NCI-H2081 (cell line): ENCODE measurements around the gene HMBS.

Source experiments
- DNase-seq, 2 experiments: peaks; one replicate each; lab custom pipeline; 2025; lab: John Stamatoyannopoulos, UW

The HMBS gene

DNA sequence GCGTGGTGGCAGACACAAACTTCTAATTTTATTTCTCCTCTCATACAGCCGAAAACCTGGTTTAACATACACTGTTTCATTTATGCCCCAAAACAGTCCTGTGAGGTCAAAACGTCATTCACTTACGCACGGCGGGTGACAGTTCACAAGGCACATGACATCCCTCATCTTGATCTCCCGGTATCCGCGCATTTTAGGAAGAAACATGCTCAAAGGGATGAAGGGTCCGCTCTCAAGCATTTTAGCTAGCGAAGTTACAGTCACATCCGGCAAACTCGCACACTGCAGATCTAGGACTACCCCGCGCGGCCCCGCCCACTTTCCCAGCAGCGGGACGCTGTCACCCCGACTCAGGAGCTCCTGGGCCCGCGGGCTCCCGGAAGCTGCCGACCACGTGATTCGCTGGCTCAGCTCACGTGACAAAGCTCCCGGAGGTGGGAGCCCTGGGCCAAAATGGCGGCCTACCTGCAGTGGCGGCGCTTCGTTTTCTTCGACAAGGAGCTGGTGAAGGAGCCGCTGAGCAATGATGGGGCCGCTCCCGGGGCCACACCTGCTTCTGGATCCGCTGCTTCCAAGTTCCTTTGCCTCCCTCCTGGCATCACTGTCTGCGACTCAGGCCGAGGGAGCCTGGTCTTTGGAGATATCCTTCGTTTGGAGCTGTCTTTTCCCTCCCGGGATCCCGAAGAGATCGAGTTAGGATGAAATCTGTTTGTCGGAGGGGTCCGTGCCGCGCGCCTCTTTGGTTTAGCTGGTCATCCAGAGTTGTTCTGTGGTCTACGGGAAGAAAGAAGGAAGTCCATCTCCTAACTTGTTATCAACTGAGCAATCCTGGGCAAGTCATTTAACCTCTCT, 17.1 kb upstream of the HMBS start, which contains the start of gene VPS11:
Gene VPS11, plus strand, starts transcription at position 448 of the 852 bp plus-strand sequence. Its CDS starts 6 bp downstream, at position 454.
- peak; percentile 91 to 94 for DNase-seq

DNA sequence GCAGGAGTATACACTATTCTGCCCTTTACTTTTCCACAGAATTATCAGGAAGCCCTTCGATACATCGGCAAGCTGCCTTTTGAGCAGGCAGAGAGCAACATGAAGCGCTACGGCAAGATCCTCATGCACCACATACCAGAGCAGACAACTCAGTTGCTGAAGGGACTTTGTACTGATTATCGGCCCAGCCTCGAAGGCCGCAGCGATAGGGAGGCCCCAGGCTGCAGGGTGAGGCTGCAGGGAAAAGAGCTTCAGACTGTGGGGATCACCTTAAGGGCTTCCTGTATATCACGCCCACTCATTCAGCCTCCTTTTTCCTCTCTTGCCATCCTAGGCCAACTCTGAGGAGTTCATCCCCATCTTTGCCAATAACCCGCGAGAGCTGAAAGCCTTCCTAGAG, 6.8 kb upstream of the HMBS start:
- no peak for DNase-seq

DNA sequence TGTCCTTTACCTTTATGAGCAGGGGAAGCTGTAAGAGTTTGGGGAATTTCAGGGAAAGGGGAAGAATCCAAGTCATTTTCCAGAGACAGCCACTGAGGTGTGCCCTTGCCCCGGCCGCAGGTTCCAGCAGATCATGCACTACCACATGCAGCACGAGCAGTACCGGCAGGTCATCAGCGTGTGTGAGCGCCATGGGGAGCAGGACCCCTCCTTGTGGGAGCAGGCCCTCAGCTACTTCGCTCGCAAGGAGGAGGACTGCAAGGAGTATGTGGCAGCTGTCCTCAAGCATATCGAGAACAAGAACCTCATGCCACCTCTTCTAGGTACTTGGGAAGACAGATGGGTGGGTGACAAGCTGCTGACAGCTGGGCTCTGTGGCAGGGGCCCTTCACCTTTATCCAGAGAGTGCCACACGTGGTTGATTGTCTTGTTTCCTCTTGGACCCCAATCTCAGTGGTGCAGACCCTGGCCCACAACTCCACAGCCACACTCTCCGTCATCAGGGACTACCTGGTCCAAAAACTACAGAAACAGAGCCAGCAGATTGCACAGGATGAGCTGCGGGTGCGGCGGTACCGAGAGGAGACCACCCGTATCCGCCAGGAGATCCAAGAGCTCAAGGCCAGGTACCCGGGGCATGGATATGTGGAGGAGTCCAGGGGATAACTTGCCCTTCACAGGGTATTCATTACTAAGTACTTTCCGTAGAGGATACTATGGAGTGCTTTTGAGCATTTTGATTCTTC, 5.8 kb upstream of the HMBS start:
- no peak for DNase-seq

DNA sequence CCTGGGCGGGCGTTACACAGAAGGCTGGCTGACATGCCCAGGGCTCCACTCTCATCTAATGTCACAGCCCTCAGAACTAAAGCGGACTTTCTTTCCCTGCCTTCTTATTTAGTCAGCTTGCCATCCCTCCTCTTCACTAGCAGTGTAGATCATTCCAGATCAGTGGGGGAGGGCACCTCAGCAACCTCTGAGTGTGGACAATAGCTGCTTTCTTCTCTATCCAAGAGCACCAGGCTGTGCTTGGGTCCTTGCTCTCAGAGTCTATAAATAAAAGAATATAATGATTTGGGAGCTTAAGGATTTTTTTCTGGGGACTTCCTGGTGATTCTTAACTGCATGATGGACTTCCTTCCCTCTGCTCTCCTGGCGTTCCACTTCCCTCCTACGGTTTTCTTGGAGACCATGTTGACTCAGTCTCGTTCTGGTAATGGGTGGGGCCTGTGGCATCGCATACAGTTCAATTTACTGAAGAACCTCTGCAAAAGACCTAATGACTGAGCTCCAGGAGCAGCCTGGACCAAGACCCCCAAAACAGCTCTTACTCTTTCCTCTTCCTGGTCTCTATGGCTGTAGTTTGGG, 2.9 kb upstream of the HMBS start:
- no peak for DNase-seq

DNA sequence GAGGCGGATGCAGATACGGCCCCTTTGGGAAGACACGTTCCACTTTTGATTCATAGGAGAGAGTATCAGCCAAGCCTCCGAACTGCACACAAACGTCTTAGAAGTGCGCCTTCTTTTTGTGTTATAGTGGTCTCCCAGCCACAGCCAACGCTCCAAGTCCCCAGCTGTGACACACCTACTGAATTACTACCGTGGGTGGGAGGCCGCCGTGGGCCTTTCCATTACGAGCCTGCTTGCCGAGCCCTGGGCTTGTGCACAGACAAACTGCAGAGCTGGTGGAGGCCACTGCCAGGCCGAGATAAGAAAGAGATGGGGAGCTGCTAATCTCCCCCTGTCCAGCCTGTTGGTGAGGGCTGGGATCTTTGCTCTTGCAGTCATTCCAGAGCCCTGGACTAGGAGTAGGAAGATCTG, 761 bp downstream of the HMBS start:
- DNase-seq, result no peak

DNA sequence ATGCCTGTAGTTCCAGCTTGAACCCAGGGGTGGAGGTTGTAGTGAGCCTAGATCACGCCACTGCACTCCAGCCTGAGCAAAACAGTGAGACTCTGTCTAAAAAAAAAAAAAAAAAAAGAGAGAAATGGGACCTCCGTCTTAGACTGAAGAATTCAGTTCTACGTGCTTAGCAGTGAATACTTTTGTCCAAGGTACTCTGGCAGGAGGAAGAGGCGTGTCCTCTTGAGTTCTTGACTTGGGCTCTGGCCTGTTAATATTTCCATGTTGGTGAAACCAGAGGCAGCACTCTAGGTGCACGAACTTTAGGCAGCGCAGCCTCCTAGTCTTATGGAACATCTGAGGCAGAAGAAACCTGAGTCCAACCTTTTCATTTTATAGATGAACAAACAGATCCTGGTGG, 2.4 kb downstream of the HMBS start:
- no peak for DNase-seq

DNA sequence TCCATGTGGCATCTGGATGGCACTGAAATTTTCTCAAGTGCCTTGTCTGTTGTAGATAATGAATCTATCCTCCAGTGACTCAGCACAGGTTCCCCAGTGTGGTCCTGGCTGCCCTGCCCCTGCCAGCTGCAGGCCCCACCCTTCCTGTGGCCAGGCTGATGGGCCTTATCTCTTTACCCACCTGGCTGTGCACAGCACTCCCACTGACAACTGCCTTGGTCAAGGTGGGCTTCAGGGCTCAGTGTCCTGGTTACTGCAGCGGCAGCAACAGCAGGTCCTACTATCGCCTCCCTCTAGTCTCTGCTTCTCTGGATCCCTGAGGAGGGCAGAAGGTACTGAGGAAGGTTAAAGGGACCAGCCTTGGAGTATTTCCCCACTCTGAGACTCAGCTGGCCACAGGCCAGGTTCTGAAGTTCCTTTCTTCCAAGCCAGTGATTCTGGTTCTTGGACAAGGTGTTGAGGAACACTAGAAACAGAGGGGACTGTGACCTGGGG, 3.1 kb downstream of the HMBS start:
- DNase-seq, result no peak

DNA sequence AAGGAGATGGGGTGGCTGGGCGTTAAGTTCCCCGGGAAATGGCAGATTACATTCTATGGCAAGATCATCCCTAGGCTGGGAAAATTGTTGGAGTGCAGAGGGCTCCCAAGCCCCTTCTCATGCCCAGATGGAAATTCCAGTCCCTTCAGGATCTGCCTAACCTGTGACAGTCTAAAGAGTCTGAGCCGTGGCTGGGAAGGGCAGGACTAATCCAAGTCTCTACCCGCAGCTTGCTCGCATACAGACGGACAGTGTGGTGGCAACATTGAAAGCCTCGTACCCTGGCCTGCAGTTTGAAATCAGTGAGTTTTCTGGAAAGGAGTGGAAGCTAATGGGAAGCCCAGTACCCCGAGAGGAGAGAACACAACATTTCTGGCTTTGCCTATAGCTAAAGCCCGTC, 3.7 kb downstream of the HMBS start:
- DNase-seq, result no peak

DNA sequence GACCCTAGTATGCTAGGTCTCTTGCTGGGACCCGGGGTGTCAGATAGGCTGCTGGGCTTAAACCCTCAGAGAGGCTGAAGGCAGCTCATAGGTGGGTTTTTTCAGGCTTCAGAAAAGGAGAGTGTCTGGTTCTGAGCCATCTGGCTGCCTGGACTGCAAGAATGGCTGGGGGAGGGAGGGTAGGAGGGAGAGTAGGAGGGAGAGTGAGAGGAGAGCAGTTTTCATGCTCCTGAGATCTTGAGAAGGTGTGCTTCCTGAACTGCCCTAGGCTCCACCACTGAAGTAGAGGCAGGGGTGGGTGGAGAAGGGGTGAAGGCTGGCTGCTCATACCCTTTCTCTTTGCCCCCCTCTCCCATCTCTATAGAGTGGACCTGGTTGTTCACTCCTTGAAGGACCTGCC, 4.6 kb downstream of the HMBS start:
- no peak for DNase-seq

DNA sequence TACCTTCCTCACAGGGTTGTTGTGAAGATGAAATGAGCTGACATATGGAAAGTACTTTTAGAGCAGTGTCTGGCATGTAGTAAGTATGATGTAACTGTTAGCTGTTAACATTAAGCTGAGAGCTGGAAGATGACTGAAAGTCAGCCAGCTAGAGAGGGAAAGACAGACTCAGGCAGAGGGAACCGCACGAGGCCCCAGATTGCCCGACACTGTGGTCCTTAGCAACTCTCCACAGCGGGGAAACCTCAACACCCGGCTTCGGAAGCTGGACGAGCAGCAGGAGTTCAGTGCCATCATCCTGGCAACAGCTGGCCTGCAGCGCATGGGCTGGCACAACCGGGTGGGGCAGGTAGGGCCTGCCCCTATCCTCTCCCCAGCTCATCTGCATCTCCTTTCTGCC, 6.5 kb downstream of the HMBS start:
- no peak for DNase-seq

DNA sequence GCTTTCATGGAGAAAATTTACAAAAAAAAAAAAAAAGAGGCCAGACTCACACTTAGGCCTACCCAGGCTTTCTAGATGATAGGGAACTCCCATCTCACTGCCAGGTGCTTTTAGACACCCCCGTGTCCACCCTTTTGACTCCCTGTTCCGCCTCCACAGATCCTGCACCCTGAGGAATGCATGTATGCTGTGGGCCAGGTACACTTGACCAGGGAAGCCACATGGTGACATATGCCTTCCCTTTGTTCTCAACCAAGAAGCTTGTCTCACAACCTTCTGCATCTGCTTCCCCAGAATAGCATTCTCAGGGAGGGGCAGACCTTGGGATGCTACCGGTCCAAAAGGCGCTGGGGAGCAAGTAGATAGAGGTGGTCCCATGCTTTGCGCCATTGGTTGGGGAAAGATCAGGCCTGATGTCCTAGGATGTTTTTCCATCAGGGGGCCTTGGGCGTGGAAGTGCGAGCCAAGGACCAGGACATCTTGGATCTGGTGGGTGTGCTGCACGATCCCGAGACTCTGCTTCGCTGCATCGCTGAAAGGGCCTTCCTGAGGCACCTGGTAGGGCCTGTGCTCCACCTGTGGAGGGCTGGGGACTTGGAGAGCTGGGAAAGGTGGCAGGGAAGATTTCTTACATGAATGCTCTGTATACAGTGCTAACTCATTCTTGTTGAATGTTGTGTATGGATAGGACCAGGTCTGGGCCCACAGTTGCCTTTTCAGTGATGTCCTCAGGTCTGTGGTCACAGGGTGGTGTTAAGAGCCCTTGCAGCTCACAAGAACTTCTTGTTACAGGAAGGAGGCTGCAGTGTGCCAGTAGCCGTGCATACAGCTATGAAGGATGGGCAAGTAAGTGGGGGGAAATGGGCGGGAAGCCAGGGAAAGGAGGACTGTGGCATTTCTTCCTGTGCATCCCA, 7.5 kb downstream of the HMBS start:
- DNase-seq, result no peak

DNA sequence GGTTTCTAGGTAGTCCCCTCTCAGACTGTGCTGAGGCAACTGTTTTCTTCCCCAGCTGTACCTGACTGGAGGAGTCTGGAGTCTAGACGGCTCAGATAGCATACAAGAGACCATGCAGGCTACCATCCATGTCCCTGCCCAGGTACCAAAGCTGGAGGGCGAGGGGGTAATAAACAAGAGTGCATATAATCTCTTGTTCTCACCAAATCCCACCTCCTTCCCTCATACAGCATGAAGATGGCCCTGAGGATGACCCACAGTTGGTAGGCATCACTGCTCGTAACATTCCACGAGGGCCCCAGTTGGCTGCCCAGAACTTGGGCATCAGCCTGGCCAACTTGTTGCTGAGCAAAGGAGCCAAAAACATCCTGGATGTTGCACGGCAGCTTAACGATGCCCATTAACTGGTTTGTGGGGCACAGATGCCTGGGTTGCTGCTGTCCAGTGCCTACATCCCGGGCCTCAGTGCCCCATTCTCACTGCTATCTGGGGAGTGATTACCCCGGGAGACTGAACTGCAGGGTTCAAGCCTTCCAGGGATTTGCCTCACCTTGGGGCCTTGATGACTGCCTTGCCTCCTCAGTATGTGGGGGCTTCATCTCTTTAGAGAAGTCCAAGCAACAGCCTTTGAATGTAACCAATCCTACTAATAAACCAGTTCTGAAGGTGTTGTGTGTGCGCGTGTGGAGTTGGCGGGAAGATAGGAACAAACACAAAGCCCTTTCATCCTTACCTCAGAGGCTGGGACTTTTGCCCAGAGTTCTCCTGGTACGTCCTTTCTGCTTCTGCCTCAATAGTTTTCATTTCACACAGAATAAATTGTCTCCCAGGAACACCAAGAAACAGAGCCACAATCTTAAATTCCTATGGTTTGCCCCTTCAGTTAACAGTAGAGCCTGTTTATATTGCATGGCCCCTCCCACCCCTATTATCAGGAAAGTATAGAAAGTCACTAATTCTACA, 8.5 kb downstream of the HMBS start:
- DNase-seq, result peak; percentile 32 to 42

DNA sequence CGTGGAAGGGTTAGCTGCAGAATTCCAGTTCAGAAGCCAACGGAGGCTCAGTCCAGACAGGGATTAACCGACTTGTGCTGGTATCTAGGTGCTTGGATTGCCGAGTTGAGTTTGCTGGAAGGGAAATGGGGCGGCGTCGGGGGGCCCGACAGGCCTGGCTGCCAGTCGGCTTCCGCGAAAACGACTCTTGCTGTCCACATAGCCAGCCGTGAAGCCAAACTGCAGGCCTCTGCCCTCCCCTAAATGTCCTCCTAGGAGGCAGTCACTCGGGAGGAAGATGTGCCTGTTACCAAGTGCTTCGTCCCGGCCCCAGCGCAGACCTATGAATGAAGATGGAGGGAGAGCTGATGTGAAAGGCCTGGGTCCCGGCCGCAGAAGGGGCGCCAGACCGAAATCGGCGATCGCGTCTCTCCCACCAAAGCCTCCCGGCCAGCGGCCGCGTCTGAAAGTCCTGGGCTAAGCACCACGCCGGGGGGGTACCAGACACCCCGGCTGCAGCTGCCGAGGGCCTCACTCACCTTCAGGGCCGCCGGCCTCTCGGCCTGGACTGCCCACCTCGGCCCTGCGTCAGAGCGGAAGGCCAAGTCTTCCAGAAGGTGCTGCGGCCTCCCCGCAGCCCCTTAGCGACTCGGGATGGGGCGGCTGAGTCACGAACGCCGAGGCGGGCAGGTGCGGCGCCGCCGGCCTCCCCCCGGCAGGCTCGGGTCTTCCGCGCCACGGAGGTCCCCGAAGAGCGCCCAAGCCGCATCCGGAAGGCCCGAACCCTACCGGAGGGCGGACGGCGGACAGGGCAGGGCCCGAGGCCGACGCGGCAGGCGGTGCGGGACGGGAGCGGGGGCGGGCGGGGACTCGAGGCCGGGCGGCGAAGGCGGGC, 9.5 kb downstream of the HMBS start:
- peak in 1 of 2 experiments; percentile 50 for DNase-seq

DNA sequence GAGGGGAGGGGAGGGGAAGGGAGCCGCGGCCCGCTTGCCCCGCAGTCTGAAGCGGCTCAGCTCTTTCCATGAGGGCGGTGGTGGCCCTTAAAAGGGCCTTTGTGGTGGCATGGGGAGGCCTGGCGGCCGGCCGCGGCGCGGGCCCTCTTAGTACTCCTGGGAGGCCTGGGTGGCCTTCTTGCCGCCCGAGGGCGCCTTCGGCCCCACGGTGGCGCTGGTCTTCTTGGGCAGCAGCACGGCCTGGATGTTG, 10.1 kb downstream of the HMBS start:
- peak; percentile 62 to 83 for DNase-seq

DNA sequence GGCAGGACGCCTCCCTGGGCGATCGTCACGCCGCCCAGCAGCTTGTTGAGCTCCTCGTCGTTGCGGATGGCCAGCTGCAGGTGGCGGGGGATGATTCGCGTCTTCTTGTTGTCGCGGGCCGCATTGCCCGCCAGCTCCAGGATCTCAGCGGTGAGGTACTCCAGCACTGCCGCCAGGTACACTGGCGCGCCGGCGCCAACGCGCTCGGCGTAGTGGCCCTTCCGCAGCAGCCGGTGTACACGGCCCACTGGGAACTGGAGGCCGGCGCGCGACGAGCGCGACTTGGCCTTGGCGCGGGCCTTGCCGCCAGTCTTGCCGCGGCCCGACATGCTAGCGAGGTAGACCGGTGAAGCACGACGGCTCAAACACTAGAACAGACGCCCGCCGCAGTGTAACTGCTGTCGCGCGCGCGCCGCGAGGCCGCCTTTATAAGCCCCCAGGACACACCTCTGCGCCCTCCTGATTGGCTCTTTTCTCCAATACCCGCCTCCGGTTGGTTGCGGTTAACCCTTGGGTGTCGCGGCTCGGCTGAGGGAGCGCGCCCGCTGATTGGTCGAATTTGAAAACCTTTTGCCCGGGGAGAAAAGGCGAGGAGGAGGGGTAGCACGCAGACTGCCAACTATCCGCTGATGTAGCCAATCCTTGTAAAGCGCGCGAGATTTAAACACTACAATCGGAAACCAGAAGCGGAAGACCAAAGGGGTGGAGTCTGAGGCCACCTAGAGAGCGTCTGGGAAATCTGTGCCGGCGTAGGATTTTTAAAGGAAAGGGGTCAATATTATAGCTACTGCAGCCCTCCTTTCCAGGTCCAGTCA, 10.6 kb downstream of the HMBS start:
- DNase-seq, result peak; percentile 99

DNA sequence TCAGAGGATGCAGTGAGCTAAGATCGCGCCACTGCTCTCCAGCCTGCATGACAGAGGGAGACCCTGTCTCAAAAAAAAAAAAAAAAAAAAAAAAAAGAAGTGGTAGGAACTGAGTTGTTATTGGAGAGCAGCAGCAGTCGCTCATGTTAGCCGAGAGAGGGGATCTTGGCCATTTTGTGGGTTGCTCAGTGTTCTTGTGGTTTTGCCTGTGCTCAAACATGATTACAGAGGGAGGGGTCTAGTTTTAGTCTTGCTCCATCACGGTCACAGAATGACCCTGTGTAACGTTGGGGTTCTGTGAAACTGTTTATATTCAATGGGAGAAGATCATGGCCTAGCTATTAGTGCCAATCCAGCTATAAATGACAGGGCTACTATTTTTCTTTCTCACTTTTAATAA, 15.0 kb downstream of the HMBS start:
- no peak for DNase-seq

DNA sequence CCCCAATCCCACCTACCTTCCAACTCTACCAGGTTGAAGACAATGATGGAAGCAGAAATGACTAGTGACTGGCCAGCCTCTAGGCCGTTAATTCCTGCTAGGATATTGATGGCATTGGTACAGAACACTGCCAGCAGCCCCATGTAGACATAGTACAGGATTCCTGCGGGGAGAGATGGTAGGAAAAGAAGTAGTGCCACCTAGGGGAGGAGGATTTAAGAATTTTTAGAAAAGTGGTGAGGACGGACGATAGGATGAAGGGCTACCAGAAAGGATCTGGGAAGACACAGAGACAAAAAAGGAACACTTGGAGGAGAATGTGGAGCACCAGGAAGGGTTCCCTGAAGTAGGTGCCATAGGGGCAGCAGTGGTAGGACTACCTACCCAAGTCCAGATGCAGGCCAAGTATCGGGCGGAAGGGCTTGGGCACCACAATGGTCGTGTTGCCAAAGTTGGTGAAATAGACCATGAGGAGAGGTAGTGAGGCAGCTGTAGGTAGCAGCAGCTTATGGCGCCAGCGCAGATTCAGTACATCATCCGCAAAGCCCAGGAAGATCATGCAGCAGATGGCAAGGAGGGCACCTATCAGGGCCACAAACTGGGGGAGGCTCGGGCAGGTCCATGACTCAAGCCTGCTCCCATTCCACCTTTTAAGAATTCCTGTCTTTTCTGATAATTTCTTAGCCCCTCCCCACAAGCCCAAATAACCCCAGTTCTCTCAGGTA, 15.7 kb downstream of the HMBS start:
- peak; percentile 33 to 65 for DNase-seq
